DOHH2 (cell line): ENCODE results near the gene PHKG2.

Source experiments
- H3F3A ChIP-seq: fragments of 200-600 bp; sonication (generic), shearing (Covaris generic); 2 replicates; pipeline ENCODE4 v1.6.0; 2016; ENCODE audit warnings: antibody characterized with exemption, mild to moderate bottlenecking; ENCODE audit not compliant: control insufficient read depth, insufficient read depth
- H3K27ac ChIP-seq: fragments of 200-600 bp; sonication (generic); 2 replicates; pipeline ENCODE4 v1.5.1; 2014; ENCODE audit warnings: low read depth, mild to moderate bottlenecking, low read length, moderate library complexity
- H3K27me3 ChIP-seq: fragments of 200-600 bp; sonication (generic); 2 replicates; pipeline ENCODE4 v1.6.1; 2014; ENCODE audit warnings: mild to moderate bottlenecking, low read length, mixed read lengths; ENCODE audit not compliant: control insufficient read depth
- H3K36me3 ChIP-seq: fragments of 200-600 bp; sonication (generic); 2 replicates; pipeline ENCODE4 v1.6.1; 2014; ENCODE audit warnings: mild to moderate bottlenecking, low read length, moderate library complexity, mixed read lengths; ENCODE audit not compliant: control insufficient read depth
- H3K4me1 ChIP-seq: fragments of 200-600 bp; sonication (generic); 2 replicates; pipeline ENCODE4 v1.6.1; 2014; ENCODE audit warnings: mild to moderate bottlenecking, low read length, mixed read lengths; ENCODE audit not compliant: control insufficient read depth
- H3K4me2 ChIP-seq: fragments of 200-600 bp; sonication (generic); 2 replicates; pipeline ENCODE4 v1.6.0; 2014; ENCODE audit warnings: mild to moderate bottlenecking, low read length, moderate library complexity
- H3K4me3 ChIP-seq: fragments of 200-600 bp; sonication (generic); 2 replicates; pipeline ENCODE4 v1.5.1; 2014; ENCODE audit warnings: mild to moderate bottlenecking, low read length, mixed read lengths
- H3K79me2 ChIP-seq: fragments of 200-600 bp; sonication (generic); 2 replicates; pipeline ENCODE4 v1.6.1; 2014; ENCODE audit warnings: mild to moderate bottlenecking, low read length, mixed read lengths; ENCODE audit not compliant: control insufficient read depth
- H3K9me2 ChIP-seq: fragments of 200-600 bp; sonication (generic); replicated peaks from 2 replicates; pipeline ENCODE4 v1.6.1; 2014; ENCODE audit warnings: mild to moderate bottlenecking, low read length, mixed read lengths; ENCODE audit not compliant: control insufficient read depth
- H3K9me3 ChIP-seq: fragments of 200-600 bp; sonication (generic); 2 replicates; pipeline ENCODE4 v1.6.1; 2014; ENCODE audit warnings: antibody characterized with exemption, low read length, mixed read lengths; ENCODE audit not compliant: control insufficient read depth, insufficient read depth
- H4K20me1 ChIP-seq: fragments of 200-600 bp; sonication (generic); 2 replicates; pipeline ENCODE4 v1.6.0; 2014; ENCODE audit warnings: low read depth, mild to moderate bottlenecking, antibody characterized with exemption, low read length, moderate library complexity; ENCODE audit not compliant: control insufficient read depth, insufficient read depth
- CTCF ChIP-seq: fragments of 200-600 bp; sonication (generic); IDR thresholded peaks from one replicate; pipeline ENCODE4 v1.5.1; 2014; ENCODE audit warnings: antibody characterized with exemption, mild to moderate bottlenecking, low read depth, low read length; ENCODE audit not compliant: poor library complexity, severe bottlenecking
- EZH2phosphoT487 ChIP-seq: fragments of 200-600 bp; sonication (generic); IDR thresholded peaks from 2 replicates; pipeline ENCODE4 v1.6.1; 2017; ENCODE audit warnings: borderline replicate concordance, mild to moderate bottlenecking, antibody characterized with exemption, low read length, moderate library complexity, mixed read lengths

PHKG2 gene

GRCh38 chr16:30757316-30757715 is 9.1 kb downstream of the PHKG2 start:
- Histone ChIP-seq H3K36me3 (peaks cover 72% of the 10 kb centered on the region), H3K27ac (no peak overlapping the region), H4K20me1 (no peaks in the 10 kb centered on the region), H3K9me2 (no peaks in the 10 kb centered on the region), H3K79me2 (peaks cover 26% of the 10 kb centered on the region), H3K4me3 (no peak overlapping the region), H3K4me1 (peaks cover 29% of the 10 kb centered on the region), H3F3A (peaks cover 21% of the 10 kb centered on the region), H3K27me3 (no peaks in the 10 kb centered on the region), H3K4me2 (no peak overlapping the region), H3K9me3 (no peaks in the 10 kb centered on the region)
- no peak for TF ChIP-seq EZH2phosphoT487
- no peak for TF ChIP-seq CTCF

GRCh38 chr16:30758988-30759491 is 10.8 kb downstream of the PHKG2 start:
- Histone ChIP-seq H3K4me1 (peaks cover 43% of the 10 kb centered on the region), H3K79me2 (peaks cover 43% of the 10 kb centered on the region), H4K20me1 (peaks cover 4% of the 10 kb centered on the region; the same call in 1 of the 2 replicates), H3K9me3 (no peaks in the 10 kb centered on the region), H3K27ac (peak overlapping the region; percentile 84), H3F3A (peaks cover 18% of the 10 kb centered on the region), H3K27me3 (no peaks in the 10 kb centered on the region), H3K36me3 (peaks cover 75% of the 10 kb centered on the region), H3K4me3 (peak overlapping the region; percentile 91), H3K4me2 (peak overlapping the region; percentile 85), H3K9me2 (no peaks in the 10 kb centered on the region)
- no peak for TF ChIP-seq CTCF
- TF ChIP-seq EZH2phosphoT487 = no peak

- Histone ChIP-seq H3K4me2 (peak overlapping the region; percentile 85), H3K4me3 (peak overlapping the region; percentile 91), H3F3A (peaks cover 18% of the 10 kb centered on the region), H3K4me1 (peaks cover 43% of the 10 kb centered on the region), H3K27me3 (no peaks in the 10 kb centered on the region), H4K20me1 (peaks cover 4% of the 10 kb centered on the region; the same call in 1 of the 2 replicates), H3K9me2 (no peaks in the 10 kb centered on the region), H3K79me2 (peaks cover 49% of the 10 kb centered on the region), H3K9me3 (no peaks in the 10 kb centered on the region), H3K27ac (peak overlapping the region; percentile 84), H3K36me3 (peaks cover 77% of the 10 kb centered on the region)
- no peak for TF ChIP-seq EZH2phosphoT487
- no peak for TF ChIP-seq CTCF
These were observed 11.9 kb downstream of the PHKG2 start for GRCh38 chr16:30760001-30760559.
